Measurements from ENCODE around the gene RGS13.
"Not testable (repeated sequence)": the region's sequence is repeated elsewhere in the genome, so short reads cannot be mapped to it uniquely, and the experiment has no call there.

The RGS13 gene

GRCh38 chr1:192683081-192683480 lies 47.1 kb downstream of the RGS13 start:
- not testable (repeated sequence) for DNase-seq

- DNase-seq: no peak
These were observed 53.5 kb downstream of the RGS13 start for GRCh38 chr1:192689459-192689858.

- peak; percentile 6 to 38 for DNase-seq
These were observed 55.1 kb downstream of the RGS13 start for GRCh38 chr1:192691041-192691440.

DNA sequence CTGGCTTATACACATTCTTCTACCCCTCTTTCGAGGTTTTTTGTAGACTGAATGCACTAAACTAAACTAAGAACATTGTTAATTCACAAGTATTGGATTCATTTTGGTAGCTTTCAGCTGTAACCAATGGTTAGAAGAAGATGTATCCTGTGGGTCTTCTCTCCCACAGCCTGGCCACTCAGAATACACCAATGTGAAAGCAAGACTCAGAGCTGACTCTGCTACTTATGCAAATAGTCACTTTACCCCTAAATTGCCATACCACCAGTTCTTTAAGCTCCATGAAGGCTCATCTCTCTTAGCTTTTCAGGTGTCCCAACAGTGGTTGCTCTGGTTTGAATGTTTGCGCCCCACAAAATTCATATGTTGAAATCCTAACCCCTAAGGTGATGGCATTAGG lies 60.1 kb downstream of the RGS13 start:
- no peak for DNase-seq

- DNase-seq: no peak
These were observed 61.8 kb downstream of the RGS13 start for GRCh38 chr1:192697771-192698170.

GRCh38 chr1:192698731-192699130 lies 62.8 kb downstream of the RGS13 start:
- DNase-seq: no peak

GRCh38 chr1:192700834-192701271 lies 64.9 kb downstream of the RGS13 start:
- no peak for DNase-seq

GRCh38 chr1:192702212-192702902 lies 66.4 kb downstream of the RGS13 start:
- no peak for DNase-seq

- DNase-seq: no peak
These were observed 67.6 kb downstream of the RGS13 start for GRCh38 chr1:192703283-192704206.

- DNase-seq: no peak
These were observed 69.6 kb downstream of the RGS13 start for GRCh38 chr1:192705510-192705909.

DNA sequence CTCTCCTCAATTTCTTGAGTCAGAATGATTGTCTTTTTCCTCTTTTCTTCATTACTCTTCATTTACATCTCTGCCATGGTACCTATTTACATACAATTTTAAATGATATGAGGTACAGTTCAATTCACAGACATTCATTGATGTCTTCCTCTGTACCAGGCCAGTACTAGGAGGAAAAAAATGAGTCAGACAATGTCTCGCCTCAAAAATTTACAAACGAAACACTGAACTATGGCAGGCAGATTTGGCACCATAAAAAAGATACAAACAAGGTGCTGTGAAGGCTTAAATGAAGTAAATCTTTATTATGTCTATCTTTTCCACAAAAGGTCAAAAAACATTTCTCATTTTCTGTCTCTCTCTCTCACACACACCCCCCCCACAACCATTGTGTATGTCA lies 71.0 kb downstream of the RGS13 start:
- no peak for DNase-seq

DNA sequence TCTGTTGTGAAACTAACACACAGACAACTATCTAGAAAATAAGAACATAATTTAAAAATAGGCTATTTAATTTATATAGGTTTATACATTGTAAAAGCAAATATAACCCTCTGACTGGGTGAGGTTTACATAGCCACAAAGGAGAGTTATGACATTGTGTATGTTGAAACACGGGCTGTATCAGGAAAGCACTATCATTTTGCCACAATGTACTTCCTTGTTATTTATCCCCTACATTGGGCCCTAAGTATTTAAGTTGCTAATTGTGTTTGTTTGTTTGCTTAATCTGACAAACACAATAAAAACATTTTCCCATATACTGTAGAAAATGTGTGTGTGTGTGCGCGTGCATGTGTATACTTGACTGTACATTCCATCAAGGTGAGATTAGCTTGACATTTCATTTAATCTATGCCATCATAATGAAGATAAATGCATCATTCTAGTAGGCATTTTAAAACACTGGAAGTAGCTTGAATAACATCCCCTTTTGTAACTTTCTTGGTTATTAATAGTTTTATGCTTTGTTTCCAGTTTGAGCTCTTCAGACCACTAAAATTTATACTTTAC lies 72.1 kb downstream of the RGS13 start:
- DNase-seq: no peak

DNA sequence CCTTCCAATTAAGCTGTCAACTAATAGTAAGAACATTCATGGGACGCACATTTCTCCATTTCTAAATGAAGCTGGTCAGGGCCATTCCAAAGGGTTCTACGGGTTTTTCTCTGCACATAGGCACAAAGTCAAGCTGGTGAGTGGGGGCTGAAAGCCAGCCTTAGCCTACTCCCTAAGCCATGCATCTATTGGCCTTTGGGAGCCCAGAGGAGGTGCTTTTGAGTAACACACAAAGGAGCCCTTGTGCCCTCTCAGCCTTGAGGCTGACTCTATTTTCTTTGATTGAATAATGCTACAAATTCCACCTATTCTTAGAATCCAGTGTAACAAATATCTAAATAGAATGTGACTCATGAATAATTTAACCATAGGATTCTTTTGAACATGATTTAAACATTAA lies 73.6 kb downstream of the RGS13 start:
- DNase-seq: no peak

All from NCI-H1930 (cell line).